ENCODE measurements around the gene MX1. TPM values are rescaled to one million over a fixed set of nuclear protein-coding genes. Genes with fewer than 3 reads are reported as not detected.

MX1 gene
- total RNA-seq, 4 donors from 2014 or later: 20.2 to 40.3 (median 31.5) TPM

DNA sequence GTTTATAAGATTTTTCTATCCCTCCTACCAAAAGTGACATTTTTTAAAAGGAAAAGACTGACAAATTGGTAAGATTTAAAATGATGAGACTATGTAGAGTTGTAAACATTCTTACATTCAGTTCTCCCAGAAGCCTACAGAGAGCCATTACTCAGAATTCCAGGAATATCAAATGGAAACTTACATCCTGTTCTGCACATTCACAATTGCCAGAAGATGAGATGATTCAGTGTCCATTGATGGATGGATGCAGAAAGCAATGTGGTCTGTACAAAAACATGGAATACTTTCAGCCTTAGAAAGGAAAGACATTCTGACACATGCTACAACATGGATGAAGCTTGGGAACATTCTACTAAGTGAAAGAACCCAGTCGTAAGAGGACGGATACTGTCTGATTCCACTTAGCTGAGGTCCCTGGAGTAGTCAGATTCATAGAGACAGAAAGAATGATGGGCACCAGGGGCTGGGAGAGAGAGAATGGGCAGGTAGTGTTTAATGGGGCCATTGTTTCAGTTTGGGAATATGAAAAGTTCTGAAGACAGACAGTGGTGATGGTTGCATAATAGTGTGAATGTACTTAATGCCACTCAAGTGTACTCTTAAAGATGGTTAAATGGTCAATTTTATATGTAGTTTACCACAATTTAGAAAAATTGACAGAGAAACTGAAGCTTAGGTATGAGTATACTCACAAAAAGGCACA is 16.6 kb downstream of the MX1 start:
- WGBS, 2 donors (ENCODE audit: low coverage in 1 of 2): 86 to 93% methylated on average over 2 of the region's 2 CpGs
- TF ChIP-seq POLR2A (IDR thresholded peaks at IDR 0.05) (no peak), EP300 (IDR thresholded peaks at IDR 0.05) (no peak), POLR2AphosphoS5 (IDR thresholded peaks at IDR 0.05) (no peak)
- TF ChIP-seq, protein P1, sequence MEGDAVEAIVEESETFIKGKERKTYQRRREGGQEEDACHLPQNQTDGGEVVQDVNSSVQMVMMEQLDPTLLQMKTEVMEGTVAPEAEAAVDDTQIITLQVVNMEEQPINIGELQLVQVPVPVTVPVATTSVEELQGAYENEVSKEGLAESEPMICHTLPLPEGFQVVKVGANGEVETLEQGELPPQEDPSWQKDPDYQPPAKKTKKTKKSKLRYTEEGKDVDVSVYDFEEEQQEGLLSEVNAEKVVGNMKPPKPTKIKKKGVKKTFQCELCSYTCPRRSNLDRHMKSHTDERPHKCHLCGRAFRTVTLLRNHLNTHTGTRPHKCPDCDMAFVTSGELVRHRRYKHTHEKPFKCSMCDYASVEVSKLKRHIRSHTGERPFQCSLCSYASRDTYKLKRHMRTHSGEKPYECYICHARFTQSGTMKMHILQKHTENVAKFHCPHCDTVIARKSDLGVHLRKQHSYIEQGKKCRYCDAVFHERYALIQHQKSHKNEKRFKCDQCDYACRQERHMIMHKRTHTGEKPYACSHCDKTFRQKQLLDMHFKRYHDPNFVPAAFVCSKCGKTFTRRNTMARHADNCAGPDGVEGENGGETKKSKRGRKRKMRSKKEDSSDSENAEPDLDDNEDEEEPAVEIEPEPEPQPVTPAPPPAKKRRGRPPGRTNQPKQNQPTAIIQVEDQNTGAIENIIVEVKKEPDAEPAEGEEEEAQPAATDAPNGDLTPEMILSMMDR (IDR thresholded peaks at IDR 0.05): no peak
- no peak for ATAC-seq
- no peak overlapping the region for H3K4me3 ChIP-seq
- H3K4me1 ChIP-seq: no peaks in the 10 kb centered on the region
- peaks cover 2 to 100% of the 10 kb centered on the region in 2 donors for H3K36me3 ChIP-seq
- H3K27ac ChIP-seq: no peak overlapping the region
- no peaks in the 10 kb centered on the region for H3K27me3 ChIP-seq
- H3K9me3 ChIP-seq: no peaks in the 10 kb centered on the region

DNA sequence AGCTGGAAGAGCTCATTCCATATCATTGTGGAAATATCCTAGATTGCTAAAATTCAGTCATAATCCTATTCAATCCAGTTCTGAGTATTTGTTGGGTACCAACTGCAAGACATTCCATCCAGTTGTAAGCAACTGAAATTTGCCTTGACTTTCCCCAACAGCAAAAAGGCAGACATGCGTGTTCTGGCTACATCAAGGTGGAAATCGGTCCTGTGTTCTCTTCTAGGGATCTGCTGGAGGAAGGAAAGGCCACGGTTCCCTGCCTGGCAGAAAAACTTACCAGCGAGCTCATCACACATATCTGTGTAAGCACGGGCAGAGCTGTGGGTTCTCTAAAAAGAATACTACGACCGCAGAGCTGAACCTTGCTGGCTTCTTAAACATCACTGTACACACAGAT is 17.5 kb downstream of the MX1 start:
- Histone ChIP-seq H3K4me1 (no peaks in the 10 kb centered on the region), H3K27me3 (no peaks in the 10 kb centered on the region), H3K9me3 (no peaks in the 10 kb centered on the region), H3K4me3 (no peak overlapping the region), H3K27ac (no peak overlapping the region), H3K36me3 (peaks cover 2 to 100% of the 10 kb centered on the region in 2 donors)
- ATAC-seq: no peak
- TF ChIP-seq POLR2AphosphoS5 (IDR thresholded peaks at IDR 0.05): no peak
- no peak for TF ChIP-seq POLR2A (IDR thresholded peaks at IDR 0.05)
- TF ChIP-seq, protein P1 (IDR thresholded peaks at IDR 0.05): no peak
- TF ChIP-seq EP300 (IDR thresholded peaks at IDR 0.05): no peak
- 92 to 94% methylated on average over 3 to 4 of the region's 7 CpGs for WGBS, 2 donors (ENCODE audit: low coverage in 1 of 2)

DNA sequence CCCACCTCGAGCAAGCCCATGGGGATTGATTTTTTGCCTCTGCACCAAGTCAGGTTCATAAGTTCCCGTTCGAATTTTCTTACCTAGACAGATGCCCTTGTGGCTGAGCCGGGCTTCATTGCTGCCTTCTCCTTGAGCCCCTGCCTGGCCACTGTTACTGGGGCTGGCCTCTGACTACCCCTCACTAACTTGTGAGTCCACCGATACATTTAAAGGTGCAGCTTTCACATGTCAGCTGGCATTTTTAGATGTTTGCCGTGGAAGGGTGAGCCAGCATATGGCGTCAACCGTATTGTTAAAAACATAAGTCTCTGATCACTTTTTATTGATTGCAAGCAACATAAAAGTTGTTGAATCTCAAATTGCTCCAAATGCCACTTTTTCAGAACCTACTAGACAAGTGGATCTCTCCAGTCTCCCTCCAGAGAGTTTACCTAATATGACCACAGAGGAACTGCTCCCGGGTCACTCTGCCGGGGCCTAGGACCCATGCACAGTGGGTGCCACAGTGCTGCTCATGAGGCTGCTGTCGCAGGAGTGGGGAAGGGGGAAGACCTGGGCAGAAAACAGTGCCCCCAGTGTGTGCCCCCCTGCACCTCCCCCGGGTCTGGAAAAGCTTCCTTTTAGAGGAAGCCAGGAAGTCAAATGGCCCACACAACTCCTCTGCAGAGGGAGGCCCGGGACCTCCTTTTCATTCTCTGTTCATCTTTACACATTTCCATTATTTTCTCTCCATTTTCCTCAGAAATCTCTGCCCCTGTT is 18.8 kb downstream of the MX1 start:
- H3K36me3 ChIP-seq: peaks cover 2 to 100% of the 10 kb centered on the region in 2 donors
- H3K27ac ChIP-seq: no peak overlapping the region
- no peaks in the 10 kb centered on the region for H3K4me1 ChIP-seq
- 83 to 89% methylated on average over 4 to 12 of the region's 13 CpGs for WGBS, 2 donors (ENCODE audit: low coverage in 1 of 2)
- TF ChIP-seq POLR2A (IDR thresholded peaks at IDR 0.05) (no peak), POLR2AphosphoS5 (IDR thresholded peaks at IDR 0.05) (no peak), EP300 (IDR thresholded peaks at IDR 0.05) (no peak)
- TF ChIP-seq, protein P1 (IDR thresholded peaks at IDR 0.05): no peak
- no peak overlapping the region for H3K4me3 ChIP-seq
- no peaks in the 10 kb centered on the region for H3K9me3 ChIP-seq
- no peak for ATAC-seq
- no peaks in the 10 kb centered on the region for H3K27me3 ChIP-seq

DNA sequence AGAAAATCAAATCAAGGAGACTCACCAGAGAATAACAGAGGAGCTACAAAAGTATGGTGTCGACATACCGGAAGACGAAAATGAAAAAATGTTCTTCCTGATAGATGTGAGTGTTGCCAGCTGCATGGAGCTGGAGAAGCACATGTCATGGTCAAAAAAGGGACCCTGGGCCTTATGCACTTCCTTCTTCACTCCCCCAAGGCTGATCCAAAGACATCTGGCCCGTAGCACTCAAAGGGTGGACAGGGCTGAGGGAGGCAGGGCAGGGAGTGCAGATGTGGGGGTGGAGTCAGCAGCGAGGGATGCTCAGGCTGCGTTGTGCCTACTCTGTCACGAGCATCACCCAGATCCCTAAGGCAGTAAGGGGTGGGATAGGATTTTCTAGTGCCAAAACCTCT is 19.4 kb downstream of the MX1 start:
- no peak for ATAC-seq
- Histone ChIP-seq H3K36me3 (peaks cover 2 to 99% of the 10 kb centered on the region in 2 donors), H3K4me3 (no peak overlapping the region), H3K4me1 (no peaks in the 10 kb centered on the region), H3K27ac (no peak overlapping the region), H3K27me3 (no peaks in the 10 kb centered on the region), H3K9me3 (no peaks in the 10 kb centered on the region)
- TF ChIP-seq, protein P1 (IDR thresholded peaks at IDR 0.05): no peak
- TF ChIP-seq POLR2AphosphoS5 (IDR thresholded peaks at IDR 0.05): no peak
- no peak for TF ChIP-seq EP300 (IDR thresholded peaks at IDR 0.05)
- TF ChIP-seq POLR2A (IDR thresholded peaks at IDR 0.05): no peak
- WGBS, 2 donors (ENCODE audit: low coverage in 1 of 2): 69 to 85% methylated on average over 6 of the region's 7 CpGs
